SK-N-SH (cell line): Measurements from ENCODE around the gene ENDOV. TPM values are rescaled to one million over a fixed set of nuclear protein-coding genes. Genes with fewer than 3 reads are reported as not detected.

ENCODE experiments used
- CTCF ChIA-PET: fragments of 300-600, 350-600 bp; formaldehyde crosslinking; extraction: SDS; loops from one replicate; lab custom pipeline; 2021; lab: Yijun Ruan, JAX
- POLR2A ChIA-PET: fragments of 350-600 bp; sonication (Branson Sonifier 250); formaldehyde crosslinking; extraction: SDS; loops from one replicate; lab custom pipeline; 2020; ENCODE audit warnings: antibody characterized with exemption, inconsistent platforms; lab: Yijun Ruan, JAX
- DNase-seq: peaks from one replicate; pipeline ENCODE4 v3.0.0; 2012
- H2AFZ ChIP-seq: fragments of 200-600 bp; sonication (generic); 2 replicates; pipeline ENCODE4 v1.8.1; 2016; ENCODE audit warnings: antibody characterized with exemption, mild to moderate bottlenecking, low read depth
- H3F3A ChIP-seq: fragments of 200-600 bp; sonication (generic); replicated peaks from 2 replicates; pipeline ENCODE3; 2016; ENCODE audit warnings: antibody characterized with exemption, mild to moderate bottlenecking; ENCODE audit not compliant: insufficient read depth
- H3K27ac ChIP-seq, 2 experiments: fragments of 200-500 bp in 1 of 2; fragments of 200-600 bp in 1 of 2; sonication (Bioruptor generic) in 1 of 2; sonication (generic), shearing (Covaris generic) in 1 of 2; 2 replicates each; pipeline versions ENCODE4 v1.5.1 to v1.6.1; 2014 to 2016; ENCODE audit warnings: low read depth in 2 of 2, inconsistent platforms in 1 of 2, low read length in 1 of 2, mild to moderate bottlenecking in 1 of 2, mixed read lengths in 1 of 2
- H3K27me3 ChIP-seq: fragments of 200-600 bp; sonication (generic), shearing (Covaris generic); 2 replicates; pipeline ENCODE4 v1.6.1; 2016; ENCODE audit warnings: mixed run types; ENCODE audit not compliant: insufficient read depth
- H3K36me3 ChIP-seq, 2 experiments: fragments of 200-500 bp in 1 of 2; fragments of 200-600 bp in 1 of 2; sonication (Bioruptor generic) in 1 of 2; sonication (generic) in 1 of 2; replicated peaks in 1 of 2; 2 replicates each; pipeline versions ENCODE3 to v1.5.1; 2014 to 2016; ENCODE audit warnings: low read length in 1 of 2, mild to moderate bottlenecking in 1 of 2; ENCODE audit not compliant: insufficient read depth in 2 of 2, control insufficient read depth in 1 of 2
- H3K4me1 ChIP-seq, 2 experiments: fragments of 200-500 bp in 1 of 2; fragments of 200-600 bp in 1 of 2; sonication (Bioruptor generic) in 1 of 2; sonication (generic), shearing (Covaris generic) in 1 of 2; 2 replicates each; pipeline versions ENCODE4 v1.5.1 to v1.6.1; 2014 to 2016; ENCODE audit warnings: low read depth in 1 of 2, low read length in 1 of 2, mixed run types in 1 of 2; ENCODE audit not compliant: insufficient read depth in 2 of 2, control insufficient read depth in 1 of 2
- H3K4me2 ChIP-seq: fragments of 200-600 bp; sonication (generic), shearing (Covaris generic); 2 replicates; pipeline ENCODE4 v1.6.1; 2017; ENCODE audit warnings: mixed run types
- H3K4me3 ChIP-seq, 2 experiments: fragments of 200-500 bp in 1 of 2; fragments of 200-600 bp in 1 of 2; sonication (Bioruptor generic) in 1 of 2; sonication (generic), shearing (Covaris generic) in 1 of 2; 2 replicates each; pipeline versions ENCODE4 v1.5.1 to v1.8.1; 2014 to 2016; ENCODE audit warnings: low read depth in 2 of 2, inconsistent platforms in 1 of 2, low read length in 1 of 2, mild to moderate bottlenecking in 1 of 2, mixed read lengths in 1 of 2, moderate library complexity in 1 of 2
- H3K79me2 ChIP-seq: fragments of 200-600 bp; sonication (generic); 2 replicates; pipeline ENCODE4 v1.8.1; 2017; ENCODE audit warnings: mild to moderate bottlenecking; ENCODE audit not compliant: insufficient read depth
- H3K9ac ChIP-seq: fragments of 200-600 bp; sonication (generic); 2 replicates; pipeline ENCODE4 v1.6.1; 2017; ENCODE audit warnings: mixed run types
- H3K9me2 ChIP-seq: fragments of 200-600 bp; sonication (generic); 2 replicates; pipeline ENCODE4 v1.6.1; 2017; ENCODE audit warnings: mixed run types
- H3K9me3 ChIP-seq: fragments of 200-600 bp; sonication (generic); 2 replicates; pipeline ENCODE4 v1.6.1; 2017; ENCODE audit warnings: mixed run types, mild to moderate bottlenecking, moderate library complexity
- H4K20me1 ChIP-seq: fragments of 200-600 bp; sonication (generic); 2 replicates; pipeline ENCODE4 v1.6.1; 2017; ENCODE audit warnings: mild to moderate bottlenecking, mixed run types; ENCODE audit not compliant: insufficient read depth
- FOXJ3 ChIP-seq: sonication (generic); formaldehyde crosslinking; IDR thresholded peaks from 2 replicates; pipeline ENCODE4 v1.5.1; 2020; ENCODE audit warnings: mild to moderate bottlenecking, missing genetic modification reagents
- GATA2 ChIP-seq: sonication (generic); formaldehyde crosslinking; IDR thresholded peaks from 2 replicates; pipeline ENCODE4 v1.5.0; 2020; ENCODE audit warnings: mild to moderate bottlenecking, missing genetic modification reagents
- MEF2A ChIP-seq: IDR thresholded peaks from 2 replicates; pipeline ENCODE4 v1.4.0; 2012; ENCODE audit warnings: low read depth, borderline replicate concordance
- SIN3A ChIP-seq: IDR thresholded peaks from 2 replicates; pipeline ENCODE4 v1.6.1; 2012; ENCODE audit warnings: low read depth, mild to moderate bottlenecking, low read length, moderate library complexity, borderline replicate concordance
- TAF1 ChIP-seq: IDR thresholded peaks from 2 replicates; pipeline ENCODE4 v1.6.1; 2012; ENCODE audit warnings: low read depth, mild to moderate bottlenecking, low read length, moderate library complexity, borderline replicate concordance
- TCF12 ChIP-seq: IDR thresholded peaks from 2 replicates; pipeline ENCODE4 v1.4.0; 2012
- WGBS: methylation state at CpG from one replicate; pipeline ENCODE4 v1.1.6; 2017; ENCODE audit warnings: low lambda C conversion rate; 5-methylcytosine and 5-hydroxymethylcytosine counted together
- polyA plus RNA-seq, 3 experiments: library from polyadenylated mRNA; depleted of rRNA; stranded (reverse); fragments of >200 nt; gene quantifications; 2 replicates each; pipeline ENCODE4 v1.2.3, GENCODE V29; 2012

The ENDOV gene
- polyA plus RNA-seq, 1 of the 3 experiments (the other 2 are of a cell fraction): 83.6 TPM

DNA sequence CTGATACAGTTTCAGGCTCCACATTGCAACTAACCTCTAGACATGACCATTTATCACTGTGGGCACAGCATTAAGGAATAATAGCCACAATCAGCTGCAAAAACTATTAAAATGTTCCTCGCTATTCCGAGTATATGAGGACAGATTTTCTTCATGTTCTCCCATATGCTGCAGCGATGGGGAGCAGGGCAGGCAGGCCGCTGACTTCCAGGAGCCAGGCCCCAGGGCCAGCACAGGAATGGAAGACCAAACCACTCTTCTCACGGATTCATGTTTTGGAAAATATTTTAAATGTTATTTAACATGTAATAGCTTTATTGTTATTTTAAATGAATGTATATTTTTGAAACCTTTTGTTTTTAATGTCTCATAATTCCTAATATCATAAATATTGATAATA, 43.8 kb upstream of the ENDOV start:
- Histone ChIP-seq H3K36me3 (peaks cover 71 to 88% of the 10 kb centered on the region in 2 experiments), H3K9ac (no peak overlapping the region), H3K9me3 (no peaks in the 10 kb centered on the region), H3K4me2 (no peak overlapping the region), H3K9me2 (no peaks in the 10 kb centered on the region), H3K4me3 (no peak overlapping the region), H3K27me3 (no peaks in the 10 kb centered on the region), H3F3A (no peaks in the 10 kb centered on the region), H4K20me1 (no peaks in the 10 kb centered on the region), H3K79me2 (no peaks in the 10 kb centered on the region), H2AFZ (no peak overlapping the region), H3K4me1 (no peaks in the 10 kb centered on the region), H3K27ac (no peak overlapping the region)
- TF ChIP-seq MEF2A (no peak), GATA2 (CRISPR knock-in tag) (no peak)
- ChIA-PET CTCF (interaction anchor here (1.7 to 2.0 kb wide), 2 partner anchors 10 to 288 kb away, joined by 4 to 7 read pairs; no protein-coding TSS in a partner anchor), POLR2A (no interaction called here)
- DNase-seq: no peak
- 91% methylated on average over 5 of the region's 5 CpGs for WGBS

- H3K79me2 ChIP-seq: no peaks in the 10 kb centered on the region
- 84% methylated on average over 11 of the region's 11 CpGs for WGBS
- no peak overlapping the region for H3K9ac ChIP-seq
- no peak for DNase-seq
- H3K4me1 ChIP-seq: no peaks in the 10 kb centered on the region
- no peak overlapping the region for H2AFZ ChIP-seq
- H3K27ac ChIP-seq: no peak overlapping the region
- peaks cover 72 to 88% of the 10 kb centered on the region in 2 experiments for H3K36me3 ChIP-seq
- no peak overlapping the region for H3K4me2 ChIP-seq
- H3K4me3 ChIP-seq: no peak overlapping the region
- ChIA-PET CTCF (no interaction called here), POLR2A (no interaction called here)
- H3F3A ChIP-seq: no peaks in the 10 kb centered on the region
- no peaks in the 10 kb centered on the region for H3K27me3 ChIP-seq
- no peaks in the 10 kb centered on the region for H3K9me3 ChIP-seq
- no peak for TF ChIP-seq SIN3A
- TF ChIP-seq TAF1: no peak
- TF ChIP-seq TCF12: no peak
- TF ChIP-seq GATA2 (CRISPR knock-in tag): no peak
- no peaks in the 10 kb centered on the region for H3K9me2 ChIP-seq
- no peaks in the 10 kb centered on the region for H4K20me1 ChIP-seq
These were observed 42.5 kb upstream of the ENDOV start for GRCh38 chr17:80372456-80372855.

GRCh38 chr17:80372922-80373570, 41.9 kb upstream of the ENDOV start:
- Histone ChIP-seq H3K9ac (no peak overlapping the region), H4K20me1 (no peaks in the 10 kb centered on the region), H3K9me2 (no peaks in the 10 kb centered on the region), H3K4me2 (no peak overlapping the region), H3K27ac (no peak overlapping the region), H3K9me3 (no peaks in the 10 kb centered on the region), H3K36me3 (peaks cover 71 to 88% of the 10 kb centered on the region in 2 experiments), H3K4me1 (no peaks in the 10 kb centered on the region), H3K27me3 (no peaks in the 10 kb centered on the region), H3K79me2 (no peaks in the 10 kb centered on the region), H2AFZ (no peak overlapping the region), H3K4me3 (no peak overlapping the region), H3F3A (no peaks in the 10 kb centered on the region)
- TF ChIP-seq FOXJ3 (CRISPR knock-in tag): no peak
- 98% methylated on average over 15 of the region's 18 CpGs for WGBS
- ChIA-PET CTCF (no interaction called here), POLR2A (no interaction called here)
- DNase-seq: no peak
